GM23248 (cell line): ENCODE measurements around the gene ATP2C2.
"Not testable (repeated sequence)": the region's sequence is repeated elsewhere in the genome, so short reads cannot be mapped to it uniquely, and the experiment has no call there.

Experiments used
- EZH2 ChIP-seq: fragments of 200-600 bp; sonication (generic); IDR thresholded peaks from 2 replicates; pipeline ENCODE4 v1.6.1; 2018; ENCODE audit warnings: antibody characterized with exemption, mild to moderate bottlenecking; ENCODE audit not compliant: insufficient read depth, poor library complexity, severe bottlenecking
- EZH2phosphoT487 ChIP-seq: fragments of 200-600 bp; sonication (generic); IDR thresholded peaks from 2 replicates; pipeline ENCODE4 v1.6.1; 2018; ENCODE audit warnings: antibody characterized with exemption, moderate library complexity, mild to moderate bottlenecking, low read depth; ENCODE audit not compliant: insufficient read depth

- TF ChIP-seq EZH2, EZH2phosphoT487: not testable (repeated sequence)
Measured at GRCh38 chr16:84420556-84420955, 52.2 kb downstream of the ATP2C2 start.
